Karpas-422 (cell line): ENCODE data around the gene CPM. TPM values are rescaled to one million over a fixed set of nuclear protein-coding genes. Genes with fewer than 3 reads are reported as not detected.

ENCODE experiments used
- DNase-seq: peaks from one replicate; pipeline ENCODE4 v3.0.0-alpha.2; 2015
- H2AFZ ChIP-seq: fragments of 200-600 bp; sonication (generic); 2 replicates; pipeline ENCODE4 v1.6.1; 2014; ENCODE audit warnings: antibody characterized with exemption, low read length, mixed read lengths
- H3K27ac ChIP-seq: fragments of 200-600 bp; sonication (generic); 2 replicates; pipeline ENCODE4 v1.5.1; 2014; ENCODE audit warnings: mild to moderate bottlenecking, low read length, moderate library complexity
- H3K27me3 ChIP-seq: fragments of 200-600 bp; sonication (generic); 2 replicates; pipeline ENCODE4 v1.6.1; 2014; ENCODE audit warnings: low read length, mixed read lengths
- H3K36me3 ChIP-seq: fragments of 200-600 bp; sonication (generic); 2 replicates; pipeline ENCODE4 v1.6.1; 2014; ENCODE audit warnings: low read length, mixed read lengths; ENCODE audit not compliant: insufficient read depth
- H3K4me1 ChIP-seq: fragments of 200-600 bp; sonication (generic); 2 replicates; pipeline ENCODE4 v1.6.1; 2014; ENCODE audit warnings: mild to moderate bottlenecking, low read length, mixed read lengths
- H3K4me2 ChIP-seq: fragments of 200-600 bp; sonication (generic); 2 replicates; pipeline ENCODE4 v1.6.1; 2014; ENCODE audit warnings: low read length, low read depth, mild to moderate bottlenecking; ENCODE audit not compliant: poor library complexity, severe bottlenecking
- H3K4me3 ChIP-seq: fragments of 200-600 bp; sonication (generic); 2 replicates; pipeline ENCODE4 v1.5.1; 2014; ENCODE audit warnings: mild to moderate bottlenecking, antibody characterized with exemption, low read length, mixed read lengths
- H3K79me2 ChIP-seq: fragments of 200-600 bp; sonication (generic); 2 replicates; pipeline ENCODE4 v1.6.1; 2014; ENCODE audit warnings: mild to moderate bottlenecking, low read length, mixed read lengths
- H3K9ac ChIP-seq: fragments of 200-600 bp; sonication (generic); 2 replicates; pipeline ENCODE4 v1.6.0; 2014; ENCODE audit warnings: low read length
- H3K9me2 ChIP-seq: fragments of 200-600 bp; sonication (generic), shearing (Covaris generic); replicated peaks from 2 replicates; pipeline ENCODE4 v1.6.0; 2014; ENCODE audit warnings: mild to moderate bottlenecking, low read length, moderate library complexity; ENCODE audit not compliant: insufficient read depth
- H3K9me3 ChIP-seq: fragments of 300-700, 200-600 bp; sonication (generic); 2 replicates; pipeline ENCODE4 v1.6.1; 2014; ENCODE audit warnings: low read length, mixed read lengths
- H4K20me1 ChIP-seq: fragments of 200-600 bp; sonication (generic); 2 replicates; pipeline ENCODE4 v1.6.1; 2014; ENCODE audit warnings: mild to moderate bottlenecking, antibody characterized with exemption, low read length, low read depth; ENCODE audit not compliant: insufficient read depth
- total RNA-seq: library from RNA; depleted of rRNA; stranded (reverse); fragments of >200 nt; shearing (Covaris generic); gene quantifications from 2 replicates; pipeline ENCODE4 v1.2.3, GENCODE V29; 2014; ENCODE audit warnings: low replicate concordance

The CPM gene
- total RNA-seq, 1 experiment from 2014 or later: not detected

- H3K27ac ChIP-seq: no peak overlapping the region
- DNase-seq: no peak
- H3K4me3 ChIP-seq: no peak overlapping the region
- H3K4me1 ChIP-seq: no peaks in the 10 kb centered on the region
- no peaks in the 10 kb centered on the region for H3K9me3 ChIP-seq
- no peaks in the 10 kb centered on the region for H3K79me2 ChIP-seq
- H2AFZ ChIP-seq: no peak overlapping the region
- no peaks in the 10 kb centered on the region for H3K9me2 ChIP-seq
- H3K4me2 ChIP-seq: no peak overlapping the region
- H3K36me3 ChIP-seq: no peaks in the 10 kb centered on the region
- no peak overlapping the region for H3K9ac ChIP-seq
- H3K27me3 ChIP-seq: no peaks in the 10 kb centered on the region
- H4K20me1 ChIP-seq: no peaks in the 10 kb centered on the region
Observed at GRCh38 chr12:68877583-68877982, 55.4 kb downstream of the CPM start.

DNA sequence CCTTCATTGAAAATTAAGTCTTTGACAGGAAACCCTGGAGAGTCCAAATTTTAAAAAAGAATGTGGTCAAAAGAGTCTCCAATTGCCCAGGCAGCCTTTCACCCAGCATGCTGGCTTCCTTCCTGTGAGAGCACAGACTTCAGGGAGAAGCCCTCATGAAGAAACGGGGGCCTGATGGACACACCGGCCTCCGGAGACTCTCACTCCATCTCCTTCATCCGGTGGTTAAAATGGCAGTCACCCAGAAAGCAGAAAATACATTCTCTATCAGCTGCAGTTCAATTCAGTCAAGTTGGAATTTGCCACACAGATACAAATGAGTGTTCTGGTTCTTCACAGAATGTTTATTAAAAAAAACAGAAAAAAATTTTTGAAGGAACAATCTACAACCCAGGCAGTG, 56.5 kb downstream of the CPM start:
- Histone ChIP-seq H3K4me1 (no peaks in the 10 kb centered on the region), H3K4me3 (no peak overlapping the region), H3K9me3 (no peaks in the 10 kb centered on the region), H3K4me2 (no peak overlapping the region), H3K27me3 (no peaks in the 10 kb centered on the region), H3K79me2 (no peaks in the 10 kb centered on the region), H3K36me3 (no peaks in the 10 kb centered on the region), H2AFZ (no peak overlapping the region), H4K20me1 (no peaks in the 10 kb centered on the region), H3K27ac (no peak overlapping the region), H3K9ac (no peak overlapping the region), H3K9me2 (no peaks in the 10 kb centered on the region)
- DNase-seq: no peak

- Histone ChIP-seq H3K4me2 (no peak overlapping the region), H3K79me2 (no peaks in the 10 kb centered on the region), H3K9me2 (no peaks in the 10 kb centered on the region), H3K9ac (no peak overlapping the region), H3K27me3 (no peaks in the 10 kb centered on the region), H3K36me3 (no peaks in the 10 kb centered on the region), H3K27ac (no peak overlapping the region), H3K9me3 (no peaks in the 10 kb centered on the region), H4K20me1 (no peaks in the 10 kb centered on the region), H3K4me1 (no peaks in the 10 kb centered on the region), H2AFZ (no peak overlapping the region), H3K4me3 (no peak overlapping the region)
- no peak for DNase-seq
Observed at GRCh38 chr12:68873316-68873715, 59.7 kb downstream of the CPM start.

- H3K9me3 ChIP-seq: no peaks in the 10 kb centered on the region
- peak; percentile 48 for DNase-seq
Observed at GRCh38 chr12:68871921-68872320, 61.0 kb downstream of the CPM start.

GRCh38 chr12:68871396-68871795, 61.6 kb downstream of the CPM start:
- Histone ChIP-seq H3K9ac (no peak overlapping the region), H3K9me2 (no peaks in the 10 kb centered on the region), H3K4me1 (no peaks in the 10 kb centered on the region), H3K4me2 (no peak overlapping the region), H4K20me1 (no peaks in the 10 kb centered on the region), H3K9me3 (no peaks in the 10 kb centered on the region), H3K4me3 (no peak overlapping the region), H3K27me3 (no peaks in the 10 kb centered on the region), H3K79me2 (no peaks in the 10 kb centered on the region), H3K27ac (no peak overlapping the region), H2AFZ (no peak overlapping the region), H3K36me3 (no peaks in the 10 kb centered on the region)
- DNase-seq: no peak

More at GRCh38 chr12:68871921-68872320, 61.0 kb downstream of the CPM start:
- H2AFZ ChIP-seq: no peak overlapping the region
- H4K20me1 ChIP-seq: no peaks in the 10 kb centered on the region
- no peaks in the 10 kb centered on the region for H3K9me2 ChIP-seq
- no peaks in the 10 kb centered on the region for H3K27me3 ChIP-seq
- H3K4me2 ChIP-seq: no peak overlapping the region
- no peak overlapping the region for H3K9ac ChIP-seq
- no peaks in the 10 kb centered on the region for H3K79me2 ChIP-seq
- no peaks in the 10 kb centered on the region for H3K36me3 ChIP-seq
- H3K4me3 ChIP-seq: no peak overlapping the region
- no peaks in the 10 kb centered on the region for H3K4me1 ChIP-seq
- no peak overlapping the region for H3K27ac ChIP-seq

- H3K27ac ChIP-seq: no peak overlapping the region
- H3K4me3 ChIP-seq: no peak overlapping the region
- no peaks in the 10 kb centered on the region for H4K20me1 ChIP-seq
- H3K4me1 ChIP-seq: no peaks in the 10 kb centered on the region
- H2AFZ ChIP-seq: no peak overlapping the region
- H3K79me2 ChIP-seq: no peaks in the 10 kb centered on the region
- no peak overlapping the region for H3K4me2 ChIP-seq
- no peak for DNase-seq
- no peaks in the 10 kb centered on the region for H3K36me3 ChIP-seq
- H3K9me2 ChIP-seq: no peaks in the 10 kb centered on the region
- no peaks in the 10 kb centered on the region for H3K9me3 ChIP-seq
- H3K9ac ChIP-seq: no peak overlapping the region
- no peaks in the 10 kb centered on the region for H3K27me3 ChIP-seq
Observed at GRCh38 chr12:68870443-68870842, 62.5 kb downstream of the CPM start.

- Histone ChIP-seq H3K36me3 (no peaks in the 10 kb centered on the region), H4K20me1 (no peaks in the 10 kb centered on the region), H3K4me2 (no peak overlapping the region), H3K4me3 (no peak overlapping the region), H3K27me3 (no peaks in the 10 kb centered on the region), H2AFZ (no peak overlapping the region), H3K27ac (no peak overlapping the region), H3K4me1 (no peaks in the 10 kb centered on the region), H3K9ac (no peak overlapping the region), H3K9me2 (no peaks in the 10 kb centered on the region), H3K9me3 (no peaks in the 10 kb centered on the region), H3K79me2 (no peaks in the 10 kb centered on the region)
- DNase-seq: no peak
Observed at GRCh38 chr12:68870011-68870410, 63.0 kb downstream of the CPM start.

DNA sequence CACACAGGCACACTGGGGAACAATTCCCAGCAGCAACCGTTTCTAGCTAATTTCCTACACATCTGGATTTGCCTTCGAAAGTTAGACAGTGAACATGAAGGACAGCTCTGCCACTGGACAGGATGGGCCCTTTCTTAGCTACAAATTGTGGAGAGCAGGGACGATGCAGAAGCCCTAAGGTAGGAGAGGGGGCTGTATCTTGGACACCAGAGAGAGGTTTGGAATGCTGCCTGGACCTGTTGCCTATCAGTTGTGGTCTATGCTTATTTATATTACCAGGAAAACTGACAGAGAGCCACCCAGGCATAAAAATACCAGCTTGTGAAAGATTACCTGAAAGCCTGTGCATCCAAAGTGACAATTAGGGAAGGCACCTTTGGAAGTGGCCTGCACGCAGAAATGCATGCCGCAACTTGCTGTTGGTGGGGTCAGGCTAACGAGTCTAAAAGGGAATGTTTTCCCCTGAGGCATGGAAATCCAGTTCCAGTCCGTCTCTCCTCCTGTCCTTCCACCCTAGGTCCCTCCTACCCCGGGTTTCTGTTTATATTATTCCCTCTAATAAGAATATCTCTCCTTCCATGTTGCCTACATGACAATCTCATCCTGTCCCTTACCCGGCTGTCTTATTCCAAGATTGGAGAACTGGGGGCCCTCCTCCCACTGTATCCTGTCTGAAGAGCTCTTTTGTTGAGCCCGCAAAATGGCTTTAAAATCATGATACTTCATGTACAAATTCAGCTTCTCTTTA, 64.8 kb downstream of the CPM start:
- H4K20me1 ChIP-seq: no peaks in the 10 kb centered on the region
- H3K9ac ChIP-seq: no peak overlapping the region
- H3K9me3 ChIP-seq: no peaks in the 10 kb centered on the region
- H3K4me3 ChIP-seq: no peak overlapping the region
- no peaks in the 10 kb centered on the region for H3K79me2 ChIP-seq
- H3K36me3 ChIP-seq: no peaks in the 10 kb centered on the region
- H2AFZ ChIP-seq: no peak overlapping the region
- DNase-seq: no peak
- no peak overlapping the region for H3K4me2 ChIP-seq
- no peak overlapping the region for H3K27ac ChIP-seq
- no peaks in the 10 kb centered on the region for H3K9me2 ChIP-seq
- no peaks in the 10 kb centered on the region for H3K27me3 ChIP-seq
- no peaks in the 10 kb centered on the region for H3K4me1 ChIP-seq
